B cell (primary cell): Measurements from ENCODE around the gene PFDN1.

Experiments
- EZH2 ChIP-seq: IDR thresholded peaks from 2 replicates; pipeline ENCODE4 v1.6.1; 2012; ENCODE audit warnings: borderline replicate concordance, low read depth, mild to moderate bottlenecking, moderate library complexity, low read length; ENCODE audit not compliant: insufficient read depth, poor library complexity, severe bottlenecking
- TF ChIP-seq, protein P1 (sequence below): fragments of 200-600 bp; IDR thresholded peaks from one replicate; pipeline ENCODE4 v1.8.0; 2022; ENCODE audit warnings: antibody characterized with exemption, mild to moderate bottlenecking

DNA sequence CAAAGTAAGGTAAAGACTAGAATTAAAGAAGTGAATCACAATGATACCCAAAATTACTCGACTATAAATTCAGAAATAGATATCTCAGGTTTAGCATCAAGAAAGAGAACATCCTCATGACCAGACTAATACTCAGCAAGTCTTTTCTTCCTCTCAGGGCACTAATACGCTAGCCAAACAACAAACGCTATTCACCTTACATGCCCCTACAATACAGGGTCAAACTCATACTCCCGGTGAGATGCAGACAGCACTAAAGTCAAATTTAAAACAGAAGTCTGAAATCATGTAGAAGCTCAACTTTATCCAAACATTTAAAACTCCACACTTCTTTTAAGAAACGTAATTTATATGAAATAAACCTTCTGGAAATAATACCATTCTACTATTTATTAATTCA is 5.6 kb downstream of the PFDN1 start:
- TF ChIP-seq, protein P1, sequence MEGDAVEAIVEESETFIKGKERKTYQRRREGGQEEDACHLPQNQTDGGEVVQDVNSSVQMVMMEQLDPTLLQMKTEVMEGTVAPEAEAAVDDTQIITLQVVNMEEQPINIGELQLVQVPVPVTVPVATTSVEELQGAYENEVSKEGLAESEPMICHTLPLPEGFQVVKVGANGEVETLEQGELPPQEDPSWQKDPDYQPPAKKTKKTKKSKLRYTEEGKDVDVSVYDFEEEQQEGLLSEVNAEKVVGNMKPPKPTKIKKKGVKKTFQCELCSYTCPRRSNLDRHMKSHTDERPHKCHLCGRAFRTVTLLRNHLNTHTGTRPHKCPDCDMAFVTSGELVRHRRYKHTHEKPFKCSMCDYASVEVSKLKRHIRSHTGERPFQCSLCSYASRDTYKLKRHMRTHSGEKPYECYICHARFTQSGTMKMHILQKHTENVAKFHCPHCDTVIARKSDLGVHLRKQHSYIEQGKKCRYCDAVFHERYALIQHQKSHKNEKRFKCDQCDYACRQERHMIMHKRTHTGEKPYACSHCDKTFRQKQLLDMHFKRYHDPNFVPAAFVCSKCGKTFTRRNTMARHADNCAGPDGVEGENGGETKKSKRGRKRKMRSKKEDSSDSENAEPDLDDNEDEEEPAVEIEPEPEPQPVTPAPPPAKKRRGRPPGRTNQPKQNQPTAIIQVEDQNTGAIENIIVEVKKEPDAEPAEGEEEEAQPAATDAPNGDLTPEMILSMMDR: no peak
- no peak for TF ChIP-seq EZH2
